Loucy (cell line): ENCODE measurements around the gene MAML2.

ENCODE experiments used
- CTCF ChIP-seq: fragments of 200-600 bp; sonication (generic); conservative IDR thresholded peaks from 2 replicates; pipeline ENCODE4 v1.5.1; 2014; ENCODE audit warnings: mild to moderate bottlenecking, antibody characterized with exemption, low read length
- EZH2phosphoT487 ChIP-seq: fragments of 200-600 bp; IDR thresholded peaks from 2 replicates; pipeline ENCODE4 v1.6.1; 2018; ENCODE audit warnings: antibody characterized with exemption, mild to moderate bottlenecking, moderate library complexity, borderline replicate concordance

GRCh38 chr11:96264364-96264763 is 78.6 kb downstream of the MAML2 start:
- no peak for TF ChIP-seq CTCF
- TF ChIP-seq EZH2phosphoT487: no peak
